H1 (cell line): ENCODE results near the gene SLC6A12. TPM values are rescaled to one million over a fixed set of nuclear protein-coding genes. Genes with fewer than 3 reads are reported as not detected.

Experiments used
- ASH2L ChIP-seq: fragments of 200-600, 300-600 bp; sonication (generic); IDR thresholded peaks from one replicate; pipeline ENCODE4 v1.7.1; 2017; ENCODE audit warnings: low read length
- BCL11A ChIP-seq, 2 experiments: IDR thresholded peaks; one replicate each; pipeline ENCODE4 v1.6.1; 2011; ENCODE audit warnings: low read depth in 2 of 2, low read length in 2 of 2, mild to moderate bottlenecking in 2 of 2
- CEBPB ChIP-seq: IDR thresholded peaks from 2 replicates; pipeline ENCODE4 v1.6.1; 2012; ENCODE audit warnings: low read depth, low read length
- CHD1 ChIP-seq: IDR thresholded peaks from 2 replicates; pipeline ENCODE4 v1.6.1; 2012; ENCODE audit warnings: low read depth, low read length, improper control_type of control experiment
- GTF2F1 ChIP-seq: IDR thresholded peaks from 2 replicates; pipeline ENCODE4 v1.6.1; 2012; ENCODE audit warnings: low read depth, low read length, improper control_type of control experiment, borderline replicate concordance
- HDAC6 ChIP-seq: IDR thresholded peaks from one replicate; pipeline ENCODE4 v1.7.1; 2012; ENCODE audit warnings: low read depth, mild to moderate bottlenecking, inconsistent platforms, low read length, moderate library complexity
- MAFK ChIP-seq: IDR thresholded peaks from 2 replicates; pipeline ENCODE4 v1.6.1; 2012; ENCODE audit warnings: low read depth, mild to moderate bottlenecking, improper control_type of control experiment, low read length
- PHF8 ChIP-seq: fragments of 200-600 bp; sonication (generic); conservative IDR thresholded peaks from 2 replicates; pipeline ENCODE4 v1.7.1; 2012; ENCODE audit warnings: low read depth, mild to moderate bottlenecking, inconsistent platforms, low read length, moderate library complexity
- RFX5 ChIP-seq: IDR thresholded peaks from 2 replicates; pipeline ENCODE4 v1.6.1; 2011; ENCODE audit warnings: low read depth, low read length, improper control_type of control experiment, borderline replicate concordance
- TCF12 ChIP-seq: IDR thresholded peaks from 2 replicates; pipeline ENCODE4 v1.6.1; 2011; ENCODE audit warnings: low read depth, mild to moderate bottlenecking, low read length
- polyA plus RNA-seq, 7 experiments: library from polyadenylated mRNA; depleted of rRNA in 3 of 7; stranded (reverse) in 5 of 7; unstranded in 2 of 7; fragments of >200 nt in 5 of 7; fragments of 200-250 nt in 2 of 7; gene quantifications; 1 replicate in 5 of 7; 2 replicates in 1 of 7; 4 replicates in 1 of 7; pipeline versions ENCODE4 v1.2.1 to v1.2.3, GENCODE V29; 2011 to 2013; ENCODE audit warnings: missing spikeins in 2 of 7, mixed read lengths in 2 of 7
- total RNA-seq: library from RNA; stranded (reverse); fragmentation: NEBNext Ultra II Directional; extraction: Animal tissue kit (Norgen Biotek cat#: 25700); gene quantifications from 2 replicates; pipeline ENCODE4 v1.2.1, GENCODE V29; 2021
- TF ChIP-seq, protein P1 (sequence below): fragments of 300-600 bp; sonication (generic); IDR thresholded peaks from 2 replicates; pipeline ENCODE4 v1.7.1; 2012; ENCODE audit warnings: low read length, moderate library complexity, mild to moderate bottlenecking, inconsistent platforms; ENCODE audit not compliant: insufficient replicate concordance
- TF ChIP-seq, protein P2 (sequence below): IDR thresholded peaks from 2 replicates; pipeline ENCODE4 v1.6.1; 2012; ENCODE audit warnings: inconsistent platforms

SLC6A12 gene
- total and polyA plus RNA-seq, 2 of the 8 experiments (the other 6 are each of a cell fraction or from before 2014, with no cell fraction given): 0.70 to 1.1 TPM

DNA sequence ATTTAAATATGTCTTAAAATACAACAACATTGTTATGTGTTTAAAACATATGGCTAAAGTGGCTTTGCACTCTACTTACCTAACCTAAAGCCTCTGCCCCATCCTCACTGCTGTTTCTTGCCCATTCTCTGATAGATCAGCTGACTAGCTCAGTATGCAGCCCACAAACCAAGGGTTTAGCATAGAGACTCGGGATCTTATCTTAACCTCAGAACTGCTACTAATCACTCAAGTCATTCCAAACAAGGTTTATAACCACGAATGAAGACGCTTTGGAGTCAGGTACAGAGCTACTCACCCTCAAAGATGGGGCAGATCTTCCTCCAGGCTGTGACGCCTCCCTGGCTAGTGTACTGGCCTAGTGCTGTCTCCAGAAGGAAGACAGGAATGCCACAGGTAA, 29.4 kb upstream of the SLC6A12 start (continued):
- TF ChIP-seq, protein P1, sequence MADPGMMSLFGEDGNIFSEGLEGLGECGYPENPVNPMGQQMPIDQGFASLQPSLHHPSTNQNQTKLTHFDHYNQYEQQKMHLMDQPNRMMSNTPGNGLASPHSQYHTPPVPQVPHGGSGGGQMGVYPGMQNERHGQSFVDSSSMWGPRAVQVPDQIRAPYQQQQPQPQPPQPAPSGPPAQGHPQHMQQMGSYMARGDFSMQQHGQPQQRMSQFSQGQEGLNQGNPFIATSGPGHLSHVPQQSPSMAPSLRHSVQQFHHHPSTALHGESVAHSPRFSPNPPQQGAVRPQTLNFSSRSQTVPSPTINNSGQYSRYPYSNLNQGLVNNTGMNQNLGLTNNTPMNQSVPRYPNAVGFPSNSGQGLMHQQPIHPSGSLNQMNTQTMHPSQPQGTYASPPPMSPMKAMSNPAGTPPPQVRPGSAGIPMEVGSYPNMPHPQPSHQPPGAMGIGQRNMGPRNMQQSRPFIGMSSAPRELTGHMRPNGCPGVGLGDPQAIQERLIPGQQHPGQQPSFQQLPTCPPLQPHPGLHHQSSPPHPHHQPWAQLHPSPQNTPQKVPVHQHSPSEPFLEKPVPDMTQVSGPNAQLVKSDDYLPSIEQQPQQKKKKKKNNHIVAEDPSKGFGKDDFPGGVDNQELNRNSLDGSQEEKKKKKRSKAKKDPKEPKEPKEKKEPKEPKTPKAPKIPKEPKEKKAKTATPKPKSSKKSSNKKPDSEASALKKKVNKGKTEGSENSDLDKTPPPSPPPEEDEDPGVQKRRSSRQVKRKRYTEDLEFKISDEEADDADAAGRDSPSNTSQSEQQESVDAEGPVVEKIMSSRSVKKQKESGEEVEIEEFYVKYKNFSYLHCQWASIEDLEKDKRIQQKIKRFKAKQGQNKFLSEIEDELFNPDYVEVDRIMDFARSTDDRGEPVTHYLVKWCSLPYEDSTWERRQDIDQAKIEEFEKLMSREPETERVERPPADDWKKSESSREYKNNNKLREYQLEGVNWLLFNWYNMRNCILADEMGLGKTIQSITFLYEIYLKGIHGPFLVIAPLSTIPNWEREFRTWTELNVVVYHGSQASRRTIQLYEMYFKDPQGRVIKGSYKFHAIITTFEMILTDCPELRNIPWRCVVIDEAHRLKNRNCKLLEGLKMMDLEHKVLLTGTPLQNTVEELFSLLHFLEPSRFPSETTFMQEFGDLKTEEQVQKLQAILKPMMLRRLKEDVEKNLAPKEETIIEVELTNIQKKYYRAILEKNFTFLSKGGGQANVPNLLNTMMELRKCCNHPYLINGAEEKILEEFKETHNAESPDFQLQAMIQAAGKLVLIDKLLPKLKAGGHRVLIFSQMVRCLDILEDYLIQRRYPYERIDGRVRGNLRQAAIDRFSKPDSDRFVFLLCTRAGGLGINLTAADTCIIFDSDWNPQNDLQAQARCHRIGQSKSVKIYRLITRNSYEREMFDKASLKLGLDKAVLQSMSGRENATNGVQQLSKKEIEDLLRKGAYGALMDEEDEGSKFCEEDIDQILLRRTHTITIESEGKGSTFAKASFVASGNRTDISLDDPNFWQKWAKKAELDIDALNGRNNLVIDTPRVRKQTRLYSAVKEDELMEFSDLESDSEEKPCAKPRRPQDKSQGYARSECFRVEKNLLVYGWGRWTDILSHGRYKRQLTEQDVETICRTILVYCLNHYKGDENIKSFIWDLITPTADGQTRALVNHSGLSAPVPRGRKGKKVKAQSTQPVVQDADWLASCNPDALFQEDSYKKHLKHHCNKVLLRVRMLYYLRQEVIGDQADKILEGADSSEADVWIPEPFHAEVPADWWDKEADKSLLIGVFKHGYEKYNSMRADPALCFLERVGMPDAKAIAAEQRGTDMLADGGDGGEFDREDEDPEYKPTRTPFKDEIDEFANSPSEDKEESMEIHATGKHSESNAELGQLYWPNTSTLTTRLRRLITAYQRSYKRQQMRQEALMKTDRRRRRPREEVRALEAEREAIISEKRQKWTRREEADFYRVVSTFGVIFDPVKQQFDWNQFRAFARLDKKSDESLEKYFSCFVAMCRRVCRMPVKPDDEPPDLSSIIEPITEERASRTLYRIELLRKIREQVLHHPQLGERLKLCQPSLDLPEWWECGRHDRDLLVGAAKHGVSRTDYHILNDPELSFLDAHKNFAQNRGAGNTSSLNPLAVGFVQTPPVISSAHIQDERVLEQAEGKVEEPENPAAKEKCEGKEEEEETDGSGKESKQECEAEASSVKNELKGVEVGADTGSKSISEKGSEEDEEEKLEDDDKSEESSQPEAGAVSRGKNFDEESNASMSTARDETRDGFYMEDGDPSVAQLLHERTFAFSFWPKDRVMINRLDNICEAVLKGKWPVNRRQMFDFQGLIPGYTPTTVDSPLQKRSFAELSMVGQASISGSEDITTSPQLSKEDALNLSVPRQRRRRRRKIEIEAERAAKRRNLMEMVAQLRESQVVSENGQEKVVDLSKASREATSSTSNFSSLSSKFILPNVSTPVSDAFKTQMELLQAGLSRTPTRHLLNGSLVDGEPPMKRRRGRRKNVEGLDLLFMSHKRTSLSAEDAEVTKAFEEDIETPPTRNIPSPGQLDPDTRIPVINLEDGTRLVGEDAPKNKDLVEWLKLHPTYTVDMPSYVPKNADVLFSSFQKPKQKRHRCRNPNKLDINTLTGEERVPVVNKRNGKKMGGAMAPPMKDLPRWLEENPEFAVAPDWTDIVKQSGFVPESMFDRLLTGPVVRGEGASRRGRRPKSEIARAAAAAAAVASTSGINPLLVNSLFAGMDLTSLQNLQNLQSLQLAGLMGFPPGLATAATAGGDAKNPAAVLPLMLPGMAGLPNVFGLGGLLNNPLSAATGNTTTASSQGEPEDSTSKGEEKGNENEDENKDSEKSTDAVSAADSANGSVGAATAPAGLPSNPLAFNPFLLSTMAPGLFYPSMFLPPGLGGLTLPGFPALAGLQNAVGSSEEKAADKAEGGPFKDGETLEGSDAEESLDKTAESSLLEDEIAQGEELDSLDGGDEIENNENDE: no peak
- TF ChIP-seq PHF8 (no peak), CHD1 (no peak), CEBPB (no peak), ASH2L (no peak), HDAC6 (no peak), MAFK (no peak), TCF12 (no peak), GTF2F1 (no peak), RFX5 (no peak), BCL11A (IDR thresholded peaks at IDR 0.05; ENCODE audit: low read depth in 2 of 2, low read length in 2 of 2) (no peak)
- TF ChIP-seq, protein P2, sequence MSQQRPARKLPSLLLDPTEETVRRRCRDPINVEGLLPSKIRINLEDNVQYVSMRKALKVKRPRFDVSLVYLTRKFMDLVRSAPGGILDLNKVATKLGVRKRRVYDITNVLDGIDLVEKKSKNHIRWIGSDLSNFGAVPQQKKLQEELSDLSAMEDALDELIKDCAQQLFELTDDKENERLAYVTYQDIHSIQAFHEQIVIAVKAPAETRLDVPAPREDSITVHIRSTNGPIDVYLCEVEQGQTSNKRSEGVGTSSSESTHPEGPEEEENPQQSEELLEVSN: no peak
